Ishikawa (cell line): ENCODE data around the gene RAB14.

Experiments used
- EP300 ChIP-seq: IDR thresholded peaks from 2 replicates; pipeline ENCODE4 v1.6.1; 2012; ENCODE audit warnings: borderline replicate concordance
- TAF1 ChIP-seq: IDR thresholded peaks from 2 replicates; pipeline ENCODE4 v1.6.1; 2012; ENCODE audit warnings: low read depth, mild to moderate bottlenecking
- TEAD4 ChIP-seq: IDR thresholded peaks from 2 replicates; pipeline ENCODE4 v1.6.1; 2012
- TF ChIP-seq, protein P1 (sequence below): IDR thresholded peaks from 2 replicates; pipeline ENCODE4 v1.6.1; 2012; ENCODE audit warnings: low read depth, mild to moderate bottlenecking
- TF ChIP-seq, protein P2 (sequence below): IDR thresholded peaks from 2 replicates; pipeline ENCODE4 v1.6.1; 2012

DNA sequence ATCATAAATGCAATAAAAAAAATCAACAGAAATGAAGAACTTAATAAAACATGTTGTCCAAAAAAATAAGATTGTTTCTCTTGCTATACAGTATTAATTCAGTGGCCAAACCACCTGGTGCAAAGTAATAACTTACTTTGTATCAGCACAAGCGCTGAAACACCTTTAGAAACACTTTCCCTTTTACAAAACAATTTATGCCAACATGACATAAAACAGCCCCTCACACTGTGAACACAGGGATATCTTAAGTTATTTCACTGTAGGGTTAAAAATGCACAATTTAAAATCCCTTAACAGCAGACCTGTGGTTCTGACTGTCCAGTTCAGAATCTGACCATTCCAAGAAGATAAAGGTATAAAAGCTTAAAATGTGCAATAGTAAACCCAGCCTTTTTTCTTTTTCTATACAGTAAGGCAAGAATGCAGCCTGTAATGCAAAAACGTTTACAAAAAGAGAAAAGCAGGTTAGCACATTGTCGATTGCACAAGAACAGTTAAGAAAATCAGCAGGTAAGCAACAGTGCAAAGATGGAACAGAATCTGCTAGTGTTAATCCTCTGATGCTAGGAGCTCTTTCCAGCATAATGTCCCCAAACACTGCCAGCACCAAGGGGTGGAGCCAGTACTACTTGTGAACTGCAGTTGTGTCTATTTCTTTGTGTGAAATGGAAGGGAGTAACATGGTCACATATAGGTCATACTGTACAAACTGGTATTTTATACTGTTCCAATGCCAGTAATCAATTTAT lies 21.6 kb downstream of the RAB14 start:
- TF ChIP-seq, protein P1, sequence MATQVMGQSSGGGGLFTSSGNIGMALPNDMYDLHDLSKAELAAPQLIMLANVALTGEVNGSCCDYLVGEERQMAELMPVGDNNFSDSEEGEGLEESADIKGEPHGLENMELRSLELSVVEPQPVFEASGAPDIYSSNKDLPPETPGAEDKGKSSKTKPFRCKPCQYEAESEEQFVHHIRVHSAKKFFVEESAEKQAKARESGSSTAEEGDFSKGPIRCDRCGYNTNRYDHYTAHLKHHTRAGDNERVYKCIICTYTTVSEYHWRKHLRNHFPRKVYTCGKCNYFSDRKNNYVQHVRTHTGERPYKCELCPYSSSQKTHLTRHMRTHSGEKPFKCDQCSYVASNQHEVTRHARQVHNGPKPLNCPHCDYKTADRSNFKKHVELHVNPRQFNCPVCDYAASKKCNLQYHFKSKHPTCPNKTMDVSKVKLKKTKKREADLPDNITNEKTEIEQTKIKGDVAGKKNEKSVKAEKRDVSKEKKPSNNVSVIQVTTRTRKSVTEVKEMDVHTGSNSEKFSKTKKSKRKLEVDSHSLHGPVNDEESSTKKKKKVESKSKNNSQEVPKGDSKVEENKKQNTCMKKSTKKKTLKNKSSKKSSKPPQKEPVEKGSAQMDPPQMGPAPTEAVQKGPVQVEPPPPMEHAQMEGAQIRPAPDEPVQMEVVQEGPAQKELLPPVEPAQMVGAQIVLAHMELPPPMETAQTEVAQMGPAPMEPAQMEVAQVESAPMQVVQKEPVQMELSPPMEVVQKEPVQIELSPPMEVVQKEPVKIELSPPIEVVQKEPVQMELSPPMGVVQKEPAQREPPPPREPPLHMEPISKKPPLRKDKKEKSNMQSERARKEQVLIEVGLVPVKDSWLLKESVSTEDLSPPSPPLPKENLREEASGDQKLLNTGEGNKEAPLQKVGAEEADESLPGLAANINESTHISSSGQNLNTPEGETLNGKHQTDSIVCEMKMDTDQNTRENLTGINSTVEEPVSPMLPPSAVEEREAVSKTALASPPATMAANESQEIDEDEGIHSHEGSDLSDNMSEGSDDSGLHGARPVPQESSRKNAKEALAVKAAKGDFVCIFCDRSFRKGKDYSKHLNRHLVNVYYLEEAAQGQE = no peak
- no peak for TF ChIP-seq TAF1
- TF ChIP-seq, protein P2, sequence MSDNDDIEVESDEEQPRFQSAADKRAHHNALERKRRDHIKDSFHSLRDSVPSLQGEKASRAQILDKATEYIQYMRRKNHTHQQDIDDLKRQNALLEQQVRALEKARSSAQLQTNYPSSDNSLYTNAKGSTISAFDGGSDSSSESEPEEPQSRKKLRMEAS = no peak
- no peak for TF ChIP-seq TEAD4
- no peak for TF ChIP-seq EP300
